NCI-H345 treated with DMSO at 0.1 percent for 48 hours (cell line): ENCODE results near the gene RAPGEF1.
"Not testable (repeated sequence)": the region's sequence is repeated elsewhere in the genome, so short reads cannot be mapped to it uniquely, and the experiment has no call there.

Experiments
- DNase-seq: peaks from one replicate; lab custom pipeline; 2025; ENCODE audit not compliant: unreplicated experiment; lab: John Stamatoyannopoulos, UW

The RAPGEF1 gene

GRCh38 chr9:131728961-131729360 is 10.9 kb downstream of the RAPGEF1 start:
- no peak for DNase-seq

GRCh38 chr9:131728546-131728910 is 11.3 kb downstream of the RAPGEF1 start:
- no peak for DNase-seq

- DNase-seq, result no peak
These were observed 11.9 kb downstream of the RAPGEF1 start for GRCh38 chr9:131727795-131728545.

- no peak for DNase-seq
These were observed 12.6 kb downstream of the RAPGEF1 start for GRCh38 chr9:131727184-131727759.

GRCh38 chr9:131724683-131725082 is 15.2 kb downstream of the RAPGEF1 start:
- DNase-seq, result no peak

- no peak for DNase-seq
These were observed 16.2 kb downstream of the RAPGEF1 start for GRCh38 chr9:131723632-131724031.

- DNase-seq, result peak; percentile 59
These were observed 17.6 kb downstream of the RAPGEF1 start for GRCh38 chr9:131722255-131722654.

GRCh38 chr9:131721076-131721475 is 18.8 kb downstream of the RAPGEF1 start:
- no peak for DNase-seq

GRCh38 chr9:131720330-131720729 is 19.5 kb downstream of the RAPGEF1 start:
- no peak for DNase-seq

GRCh38 chr9:131719262-131719908 is 20.5 kb downstream of the RAPGEF1 start:
- DNase-seq, result no peak

- no peak for DNase-seq
These were observed 22.0 kb downstream of the RAPGEF1 start for GRCh38 chr9:131717719-131718460.

- no peak for DNase-seq
These were observed 24.0 kb downstream of the RAPGEF1 start for GRCh38 chr9:131715906-131716305.

GRCh38 chr9:131714821-131715220 is 25.1 kb downstream of the RAPGEF1 start:
- DNase-seq, result no peak

- DNase-seq, result no peak
These were observed 25.7 kb downstream of the RAPGEF1 start for GRCh38 chr9:131714161-131714646.

GRCh38 chr9:131713016-131713415 is 26.9 kb downstream of the RAPGEF1 start:
- DNase-seq, result no peak

- no peak for DNase-seq
These were observed 27.6 kb downstream of the RAPGEF1 start for GRCh38 chr9:131712151-131712716.

- DNase-seq, result no peak
These were observed 30.0 kb downstream of the RAPGEF1 start for GRCh38 chr9:131709771-131710431.

GRCh38 chr9:131709010-131709770 is 30.7 kb downstream of the RAPGEF1 start:
- not testable (repeated sequence) for DNase-seq

- no peak for DNase-seq
These were observed 31.5 kb downstream of the RAPGEF1 start for GRCh38 chr9:131708226-131709002.
